HG03558 (cell line): ENCODE results near the gene VAMP2.

Experiments
- ATAC-seq: cut with Tn5 transposase; IDR thresholded peaks from one replicate; pipeline ENCODE4 v1.9.1; 2021; ENCODE audit warnings: moderate number of reproducible peaks; ENCODE audit not compliant: unreplicated experiment; ENCODE audit errors: extremely low read depth

VAMP2 gene

DNA sequence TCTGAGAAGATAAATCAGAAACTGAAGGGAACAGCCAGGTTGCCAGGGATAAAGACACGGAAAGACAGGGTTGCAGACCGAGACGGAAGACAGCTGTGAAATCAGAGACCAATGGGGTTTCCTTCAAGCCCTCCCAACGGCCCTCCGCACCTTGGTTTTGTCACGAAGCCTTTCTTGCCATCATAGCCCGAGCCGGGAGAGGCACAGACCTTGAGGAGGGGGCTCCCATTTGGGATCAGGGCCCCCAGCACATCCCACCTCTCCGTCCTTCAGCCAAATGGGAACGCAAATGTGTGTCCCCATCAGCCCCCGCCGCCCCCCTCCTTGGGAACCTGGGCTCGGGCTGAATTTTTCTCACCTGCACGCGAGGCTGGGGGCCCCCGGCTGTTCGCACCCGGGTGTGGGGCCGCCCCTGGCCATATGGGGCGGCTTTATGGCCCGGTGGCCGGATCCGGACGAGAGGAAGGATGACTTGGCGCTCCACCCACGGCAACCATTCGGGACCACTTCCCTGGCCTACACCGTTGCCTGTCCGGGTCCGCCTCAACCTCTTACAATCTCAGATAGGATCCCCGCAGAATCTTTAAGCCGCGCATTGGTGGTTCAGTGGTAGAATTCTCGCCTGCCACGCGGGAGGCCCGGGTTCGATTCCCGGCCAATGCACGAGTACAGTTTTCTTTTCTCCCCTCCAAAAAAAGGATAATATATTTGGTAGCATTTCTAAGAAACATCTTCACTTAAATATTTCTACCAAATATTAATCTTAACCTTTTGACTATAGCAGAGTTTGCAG is 37.4 kb downstream of the VAMP2 start:
- ATAC-seq = no peak

DNA sequence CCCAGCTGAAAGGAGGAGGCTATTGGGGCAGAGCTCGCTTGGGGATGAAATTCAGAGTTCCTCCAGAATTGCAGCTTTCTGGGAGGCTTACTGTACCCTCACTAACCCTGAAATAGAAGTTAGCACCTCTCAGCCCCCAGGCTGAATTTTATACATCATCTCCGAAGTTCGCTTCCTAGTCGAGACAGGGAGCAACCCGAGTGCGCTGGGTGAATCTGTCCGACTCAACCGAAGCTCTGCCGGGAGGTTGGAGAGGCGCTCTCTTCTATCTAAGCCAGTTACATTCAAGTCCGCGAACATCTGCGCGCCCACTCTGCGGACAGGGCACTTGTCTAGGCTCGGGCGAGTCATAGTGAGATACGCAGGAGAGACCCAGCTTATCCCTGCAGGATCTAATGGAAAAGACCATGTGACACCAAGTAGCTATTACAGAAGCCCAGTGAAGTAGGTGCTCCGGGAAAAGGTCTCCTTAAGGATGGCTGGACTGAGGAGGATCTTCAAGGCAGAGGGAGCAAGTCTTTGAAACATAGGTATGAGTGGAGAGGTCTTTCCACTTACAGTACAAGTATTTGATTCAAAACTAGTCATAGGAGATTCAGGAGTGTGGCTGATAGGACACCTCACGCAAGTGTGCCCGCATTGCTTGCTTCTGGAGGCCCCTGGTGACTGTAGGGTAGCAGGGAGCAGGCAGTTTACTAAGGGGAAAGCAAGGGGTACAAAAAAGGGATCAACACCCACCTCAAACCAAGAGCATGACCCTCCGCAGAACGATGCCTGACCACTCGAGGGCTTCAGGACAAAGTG is 38.2 kb downstream of the VAMP2 start:
- no peak for ATAC-seq

DNA sequence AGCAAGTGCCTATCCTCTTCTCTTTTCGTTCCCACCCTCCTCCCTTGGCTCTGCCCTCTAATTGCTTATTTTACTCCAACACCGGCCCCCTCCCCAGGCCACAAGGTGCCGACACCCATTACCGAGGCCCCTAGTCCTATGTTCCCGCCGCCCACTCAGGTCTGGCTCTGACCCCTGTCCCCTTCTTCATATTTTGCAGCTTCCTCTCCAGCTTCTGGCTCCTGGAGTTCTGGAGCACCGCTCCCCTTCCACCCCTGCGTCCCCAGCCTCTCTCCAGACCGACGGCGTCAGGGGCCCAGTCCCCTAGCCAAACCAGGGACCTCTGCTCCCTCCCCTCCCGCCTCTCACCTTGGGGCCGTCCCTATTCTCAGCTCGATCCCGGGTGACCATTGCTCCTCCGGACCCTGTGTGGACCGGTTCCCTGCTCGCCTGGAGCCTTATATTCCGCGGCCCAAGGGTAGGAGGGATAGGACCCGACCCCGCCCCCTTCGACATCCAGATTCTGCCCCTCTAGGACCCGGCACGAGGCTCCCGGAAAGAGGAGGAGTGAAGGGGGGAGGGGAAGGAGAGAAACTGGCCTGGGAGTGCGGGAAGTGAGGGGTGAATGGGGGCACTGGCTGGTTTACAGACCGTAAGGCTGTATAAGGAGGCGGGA is 38.9 kb downstream of the VAMP2 start, which contains the start of gene HES7:
Gene HES7 (minus strand): TSS at position 412 of the 655 bp plus-strand sequence. CDS start 22 bp downstream, at position 390.
- ATAC-seq = no peak

- no peak for ATAC-seq
These were observed 39.6 kb downstream of the VAMP2 start for GRCh38 chr17:8122924-8123694.

DNA sequence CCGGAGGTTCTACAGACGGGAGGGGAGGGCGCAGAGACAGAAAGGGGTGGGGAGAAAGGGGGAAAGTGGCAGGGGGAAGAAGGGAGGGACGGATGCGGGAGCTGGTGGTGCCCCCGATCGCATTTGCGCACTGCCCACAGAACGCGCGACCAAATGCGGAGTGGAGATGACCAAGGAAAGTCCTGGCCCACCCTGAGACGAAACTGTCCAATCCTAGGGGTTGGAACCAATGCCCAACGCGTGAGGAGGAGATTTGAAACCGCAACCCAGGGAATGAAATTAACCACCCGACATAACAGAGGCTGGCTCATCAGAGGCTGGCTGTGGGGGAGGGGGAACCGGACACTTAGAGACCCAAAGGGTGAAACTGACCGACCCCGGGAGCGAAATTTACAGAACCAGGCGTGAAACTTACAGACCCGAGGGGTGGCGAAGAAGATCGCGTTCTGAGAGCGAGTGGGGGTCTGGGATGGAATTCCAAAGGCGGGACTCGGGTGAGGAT is 40.3 kb downstream of the VAMP2 start:
- ATAC-seq = no peak

DNA sequence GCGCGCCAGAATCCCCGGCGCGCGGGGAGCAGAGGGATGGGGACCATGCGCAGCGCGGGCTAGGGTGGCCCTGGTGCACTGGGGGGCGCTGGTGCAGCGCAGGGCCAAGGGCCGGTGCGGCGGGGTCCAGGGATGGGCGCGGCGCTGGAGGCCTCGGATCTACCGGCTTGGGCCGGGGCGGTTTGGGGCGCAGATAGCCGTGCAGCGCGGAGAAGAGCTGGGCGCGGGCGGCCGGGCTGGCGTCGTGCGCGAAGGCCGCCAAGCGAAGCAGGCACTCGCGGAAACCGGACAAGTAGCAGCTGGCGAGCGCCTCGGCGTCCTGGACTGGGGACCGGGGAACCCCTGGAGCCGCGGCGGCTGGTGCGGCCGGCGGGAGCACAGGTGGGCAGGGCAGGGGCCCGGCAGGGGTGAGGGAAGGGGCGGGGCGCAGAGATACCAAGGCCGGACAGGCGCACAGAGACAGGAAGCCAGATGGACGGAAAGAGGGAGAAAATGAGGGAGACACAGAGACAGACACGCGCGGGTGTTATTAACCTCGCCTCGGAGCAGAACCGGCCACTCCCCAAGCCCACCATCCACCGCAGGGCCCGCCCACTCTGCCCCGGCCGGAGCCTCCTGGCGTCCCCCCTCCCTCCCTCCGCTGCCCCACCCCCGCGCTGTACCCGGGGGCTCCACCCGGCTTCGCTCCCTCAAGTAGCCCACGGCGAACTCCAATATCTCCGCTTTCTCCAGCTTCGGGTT is 40.9 kb downstream of the VAMP2 start:
- no peak for ATAC-seq

GRCh38 chr17:8121407-8121680 is 41.4 kb downstream of the VAMP2 start:
- ATAC-seq = no peak

DNA sequence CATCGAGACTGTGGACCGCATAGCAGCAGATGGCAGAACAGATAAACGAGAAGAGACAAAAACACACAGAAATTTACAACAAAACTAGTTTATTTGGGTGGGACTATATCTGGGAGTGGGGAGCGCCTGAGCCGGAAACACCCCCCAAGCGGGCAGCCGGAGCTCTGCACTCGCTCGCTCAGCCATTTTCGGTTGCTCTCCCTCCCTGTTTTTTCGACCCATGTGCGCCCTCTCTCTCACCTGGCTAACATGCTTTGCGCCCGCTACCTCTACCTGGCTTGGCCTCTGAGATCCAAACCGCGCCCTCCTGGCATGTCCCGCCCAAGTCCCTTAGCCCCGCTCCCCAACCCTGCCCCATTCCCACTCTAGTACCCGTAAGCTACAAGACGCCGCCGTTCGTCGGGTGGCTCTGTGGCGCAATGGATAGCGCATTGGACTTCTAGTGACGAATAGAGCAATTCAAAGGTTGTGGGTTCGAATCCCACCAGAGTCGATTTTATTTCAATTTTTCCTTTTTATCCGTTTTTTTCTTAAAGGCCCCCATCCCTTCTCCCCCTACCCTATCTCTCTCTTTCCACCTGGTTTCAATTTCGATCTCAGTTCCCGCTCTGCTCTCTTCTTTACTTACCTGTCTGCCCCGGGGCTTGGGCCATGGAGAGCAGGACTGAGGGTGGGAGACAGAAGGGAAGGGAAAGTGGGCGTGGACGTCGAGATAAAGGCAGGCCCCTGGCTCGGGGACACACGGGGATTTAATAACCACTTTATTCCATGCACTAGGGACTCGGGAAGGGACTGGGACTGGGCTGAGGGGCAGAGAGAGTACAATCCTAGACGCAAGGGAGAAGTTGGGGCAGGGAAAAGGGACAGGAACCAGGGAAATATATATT is 42.0 kb downstream of the VAMP2 start:
- ATAC-seq = no peak

- ATAC-seq = no peak
These were observed 42.9 kb downstream of the VAMP2 start for GRCh38 chr17:8119581-8120519.

DNA sequence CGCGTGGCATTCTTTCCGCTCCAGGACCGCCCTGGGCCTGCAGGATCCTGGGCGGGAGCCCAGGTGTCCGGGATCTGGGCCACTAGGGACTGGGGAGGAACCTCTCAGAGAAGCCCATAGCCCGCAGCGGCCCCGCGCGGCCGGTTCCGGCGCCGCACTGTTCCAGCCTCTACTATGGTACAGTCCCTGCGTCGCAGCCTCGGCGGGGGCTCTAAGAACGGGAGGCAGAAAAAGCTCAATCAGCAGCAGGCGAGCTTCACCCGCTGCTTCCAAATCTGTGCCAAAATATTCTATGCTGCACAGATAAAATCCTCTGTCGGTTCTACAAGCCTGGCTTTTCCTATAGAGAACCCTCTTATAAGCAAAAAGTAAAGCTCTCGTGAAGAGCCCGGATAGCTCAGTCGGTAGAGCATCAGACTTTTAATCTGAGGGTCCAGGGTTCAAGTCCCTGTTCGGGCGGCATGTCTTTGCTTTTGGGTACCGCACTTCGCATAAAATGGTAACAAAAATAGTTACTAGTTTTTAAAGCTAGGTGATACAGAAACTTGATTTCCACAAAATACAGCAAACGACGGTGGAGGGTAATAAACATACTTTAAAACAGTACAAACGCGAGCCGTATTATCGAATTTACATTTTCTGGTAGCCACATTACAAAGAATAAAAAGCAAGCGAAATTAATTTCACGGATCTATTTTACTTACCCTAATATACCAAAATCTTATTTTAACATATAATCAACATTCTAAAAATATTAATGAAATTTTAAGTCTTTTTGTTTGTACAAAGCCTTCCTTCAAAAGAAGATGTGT is 43.8 kb downstream of the VAMP2 start:
- ATAC-seq = no peak

- ATAC-seq = no peak
These were observed 44.6 kb downstream of the VAMP2 start, which contains the start of gene ALOXE3 for GRCh38 chr17:8117980-8118768. TSS of gene ALOXE3 (minus strand) at chr17:8118514. CDS start at chr17:8117990, 524 bp downstream.

DNA sequence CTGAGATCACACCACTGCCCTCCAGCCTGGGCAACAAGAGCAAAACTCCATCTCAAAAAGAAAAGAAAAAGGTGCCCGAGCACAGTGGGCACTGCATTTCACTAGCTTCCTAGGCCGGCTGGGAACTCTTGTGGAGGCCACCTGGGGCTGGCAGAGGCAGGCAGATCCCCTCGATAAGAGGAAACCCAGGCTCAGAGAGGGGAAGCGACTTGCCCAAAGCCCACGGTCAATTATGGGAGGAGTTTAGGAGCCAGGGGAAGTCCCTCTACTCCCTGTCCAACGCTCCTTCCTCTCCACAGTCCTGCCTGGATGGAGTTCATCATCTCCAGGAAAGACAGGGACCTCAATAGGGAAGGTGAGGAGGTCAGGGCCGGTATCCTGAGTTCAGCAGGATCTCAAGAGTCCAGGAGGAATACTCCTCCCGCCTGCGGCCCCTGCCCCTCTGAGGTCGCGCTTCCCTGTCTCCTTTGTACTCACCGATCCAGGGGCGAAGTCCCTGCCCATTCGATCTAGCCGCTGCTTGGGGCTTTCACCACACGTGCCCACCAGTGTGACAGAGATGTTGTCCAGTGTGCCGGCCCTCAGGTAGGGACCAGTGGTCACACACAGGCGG is 45.3 kb downstream of the VAMP2 start:
- ATAC-seq = no peak

DNA sequence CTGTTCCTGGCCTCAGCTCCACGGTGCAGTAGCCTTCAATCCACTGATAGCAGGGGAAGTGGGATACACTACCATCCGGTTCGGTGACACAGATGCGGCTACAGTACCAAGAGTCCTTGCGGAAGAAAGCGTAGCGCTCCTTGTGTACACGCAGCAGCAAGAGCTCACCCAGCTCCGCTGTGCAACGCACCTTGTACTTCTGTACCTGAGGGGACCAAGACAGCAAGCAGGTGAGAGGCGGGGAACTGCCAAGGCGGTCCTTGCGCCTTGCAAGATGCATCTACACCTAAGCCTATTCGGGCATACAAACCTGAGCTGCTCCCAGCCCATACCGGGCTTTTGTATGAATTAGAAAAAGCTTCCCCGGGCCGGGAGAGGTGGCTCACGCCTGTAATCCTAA is 46.0 kb downstream of the VAMP2 start:
- ATAC-seq = no peak

DNA sequence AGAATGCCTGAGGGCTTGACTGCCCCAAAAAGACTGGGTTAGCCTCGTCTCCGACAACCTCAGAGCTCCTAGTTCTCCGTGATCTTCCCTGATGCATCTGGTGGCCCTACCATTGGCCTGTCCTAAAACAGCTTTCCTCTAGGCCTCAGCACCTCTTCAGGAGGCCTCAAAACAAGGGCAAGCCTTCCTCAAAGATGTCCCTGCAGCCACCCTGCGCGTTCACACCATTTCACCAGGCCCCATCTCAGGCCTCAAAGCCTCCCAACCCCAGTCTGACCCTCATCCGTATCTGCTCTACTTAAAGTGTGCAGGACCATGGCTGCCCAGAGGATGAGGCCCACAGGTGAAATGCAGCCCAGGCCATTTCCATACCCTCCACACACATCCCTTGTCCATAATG is 51.8 kb downstream of the VAMP2 start:
- ATAC-seq = no peak

- ATAC-seq = no peak
These were observed 52.3 kb downstream of the VAMP2 start for GRCh38 chr17:8110456-8110804.
